ENCODE measurements around the gene CCNB1IP1. TPM values are rescaled to one million over a fixed set of nuclear protein-coding genes. Genes with fewer than 3 reads are reported as not detected.

Gene CCNB1IP1
- 10 to 100 TPM; 28.5 to 31.6 TPM for polyA plus RNA-seq

GRCh38 chr14:20332788-20333493, at the start of gene CCNB1IP1:
Gene CCNB1IP1, minus strand, starts transcription at chr14:20333279. Its CDS starts 16,756 bp downstream, at chr14:20316523.
- Histone ChIP-seq H3K4me3 (ENCODE audit: low read depth in 1 of 2, low read length in 2 of 2) (peak within 1 kb of the TSS; percentile 63 to 77), H3K4me1 (ENCODE audit: control insufficient read depth in 2 of 2, insufficient read depth in 2 of 2, low read length in 1 of 2) (no peaks in the 10 kb centered on the region), H3K27me3 (ENCODE audit: control insufficient read depth in 1 of 2, insufficient read depth in 2 of 2, low read length in 2 of 2) (no peaks in the 10 kb centered on the region), H3K9me3 (ENCODE audit: control insufficient read depth in 2 of 2, insufficient read depth in 1 of 2, low read depth in 1 of 2, low read length in 1 of 2) (no peaks in the 10 kb centered on the region), H3K36me3 (ENCODE audit: control insufficient read depth in 2 of 2, insufficient read depth in 2 of 2, low read length in 1 of 2) (no peaks in the 10 kb centered on the region), H3K27ac (ENCODE audit: low read depth in 2 of 2, low read length in 1 of 2) (peak within 1 kb of the TSS; percentile 82 to 95)
- 0% methylated on average over 19 of the region's 19 CpGs for WGBS, 2 donors

- no peaks in the 10 kb centered on the region for H3K9me3 ChIP-seq (ENCODE audit: control insufficient read depth in 2 of 2, insufficient read depth in 1 of 2, low read depth in 1 of 2, low read length in 1 of 2)
- H3K36me3 ChIP-seq (ENCODE audit: control insufficient read depth in 2 of 2, insufficient read depth in 2 of 2, low read length in 1 of 2), result peaks cover 48 to 76% of the 10 kb centered on the region in 2 donors
- H3K4me3 ChIP-seq (ENCODE audit: low read depth in 1 of 2, low read length in 2 of 2), result no peak overlapping the region
- no peaks in the 10 kb centered on the region for H3K27me3 ChIP-seq (ENCODE audit: control insufficient read depth in 1 of 2, insufficient read depth in 2 of 2, low read length in 2 of 2)
- H3K4me1 ChIP-seq (ENCODE audit: control insufficient read depth in 2 of 2, insufficient read depth in 2 of 2, low read length in 1 of 2), result no peaks in the 10 kb centered on the region
- 92 to 93% methylated on average over 12 of the region's 12 CpGs for WGBS, 2 donors
- no peak overlapping the region for H3K27ac ChIP-seq (ENCODE audit: low read depth in 2 of 2, low read length in 1 of 2)
Observed at GRCh38 chr14:20382526-20382925, 49.4 kb upstream of the CCNB1IP1 start.

- 83 to 87% methylated on average over 7 of the region's 7 CpGs for WGBS, 2 donors
- Histone ChIP-seq H3K9me3 (ENCODE audit: control insufficient read depth in 2 of 2, insufficient read depth in 1 of 2, low read depth in 1 of 2, low read length in 1 of 2) (no peaks in the 10 kb centered on the region), H3K4me1 (ENCODE audit: control insufficient read depth in 2 of 2, insufficient read depth in 2 of 2, low read length in 1 of 2) (no peaks in the 10 kb centered on the region), H3K27me3 (ENCODE audit: control insufficient read depth in 1 of 2, insufficient read depth in 2 of 2, low read length in 2 of 2) (no peaks in the 10 kb centered on the region), H3K27ac (ENCODE audit: low read depth in 2 of 2, low read length in 1 of 2) (no peak overlapping the region), H3K36me3 (ENCODE audit: control insufficient read depth in 2 of 2, insufficient read depth in 2 of 2, low read length in 1 of 2) (peaks cover 47 to 78% of the 10 kb centered on the region in 2 donors), H3K4me3 (ENCODE audit: low read depth in 1 of 2, low read length in 2 of 2) (no peak overlapping the region)
Observed at GRCh38 chr14:20381341-20381740, 48.3 kb upstream of the CCNB1IP1 start.

- WGBS, 2 donors, result 90 to 91% methylated on average over 6 of the region's 6 CpGs
- Histone ChIP-seq H3K4me1 (ENCODE audit: control insufficient read depth in 2 of 2, insufficient read depth in 2 of 2, low read length in 1 of 2) (no peaks in the 10 kb centered on the region), H3K27me3 (ENCODE audit: control insufficient read depth in 1 of 2, insufficient read depth in 2 of 2, low read length in 2 of 2) (no peaks in the 10 kb centered on the region)
Observed at GRCh38 chr14:20380681-20381080, 47.6 kb upstream of the CCNB1IP1 start.

GRCh38 chr14:20379743-20380142, 46.7 kb upstream of the CCNB1IP1 start:
- H3K36me3 ChIP-seq (ENCODE audit: control insufficient read depth in 2 of 2, insufficient read depth in 2 of 2, low read length in 1 of 2), result peaks cover 43 to 83% of the 10 kb centered on the region in 2 donors
- H3K27me3 ChIP-seq (ENCODE audit: control insufficient read depth in 1 of 2, insufficient read depth in 2 of 2, low read length in 2 of 2), result no peaks in the 10 kb centered on the region
- no peaks in the 10 kb centered on the region for H3K9me3 ChIP-seq (ENCODE audit: control insufficient read depth in 2 of 2, insufficient read depth in 1 of 2, low read depth in 1 of 2, low read length in 1 of 2)
- WGBS, 2 donors, result 42 to 53% methylated on average over 1 of the region's 1 CpG
- no peak overlapping the region for H3K27ac ChIP-seq (ENCODE audit: low read depth in 2 of 2, low read length in 1 of 2)
- no peak overlapping the region for H3K4me3 ChIP-seq (ENCODE audit: low read depth in 1 of 2, low read length in 2 of 2)
- H3K4me1 ChIP-seq (ENCODE audit: control insufficient read depth in 2 of 2, insufficient read depth in 2 of 2, low read length in 1 of 2), result no peaks in the 10 kb centered on the region

More at GRCh38 chr14:20380681-20381080, 47.6 kb upstream of the CCNB1IP1 start:
- no peak overlapping the region for H3K4me3 ChIP-seq (ENCODE audit: low read depth in 1 of 2, low read length in 2 of 2)
- no peak overlapping the region for H3K27ac ChIP-seq (ENCODE audit: low read depth in 2 of 2, low read length in 1 of 2)
- H3K36me3 ChIP-seq (ENCODE audit: control insufficient read depth in 2 of 2, insufficient read depth in 2 of 2, low read length in 1 of 2), result peaks cover 46 to 84% of the 10 kb centered on the region in 2 donors
- H3K9me3 ChIP-seq (ENCODE audit: control insufficient read depth in 2 of 2, insufficient read depth in 1 of 2, low read depth in 1 of 2, low read length in 1 of 2), result no peaks in the 10 kb centered on the region

- Histone ChIP-seq H3K27me3 (ENCODE audit: control insufficient read depth in 1 of 2, insufficient read depth in 2 of 2, low read length in 2 of 2) (no peaks in the 10 kb centered on the region), H3K4me3 (ENCODE audit: low read depth in 1 of 2, low read length in 2 of 2) (no peak overlapping the region), H3K4me1 (ENCODE audit: control insufficient read depth in 2 of 2, insufficient read depth in 2 of 2, low read length in 1 of 2) (no peaks in the 10 kb centered on the region), H3K27ac (ENCODE audit: low read depth in 2 of 2, low read length in 1 of 2) (no peak overlapping the region), H3K36me3 (ENCODE audit: control insufficient read depth in 2 of 2, insufficient read depth in 2 of 2, low read length in 1 of 2) (peaks cover 41 to 77% of the 10 kb centered on the region in 2 donors), H3K9me3 (ENCODE audit: control insufficient read depth in 2 of 2, insufficient read depth in 1 of 2, low read depth in 1 of 2, low read length in 1 of 2) (no peaks in the 10 kb centered on the region)
- WGBS, 2 donors, result 97 to 100% methylated on average over 2 of the region's 2 CpGs
Observed at GRCh38 chr14:20377171-20377570, 44.1 kb upstream of the CCNB1IP1 start.

GRCh38 chr14:20376071-20376588, 43.1 kb upstream of the CCNB1IP1 start:
- Histone ChIP-seq H3K27ac (ENCODE audit: low read depth in 2 of 2, low read length in 1 of 2) (no peak overlapping the region), H3K9me3 (ENCODE audit: control insufficient read depth in 2 of 2, insufficient read depth in 1 of 2, low read depth in 1 of 2, low read length in 1 of 2) (no peaks in the 10 kb centered on the region), H3K4me1 (ENCODE audit: control insufficient read depth in 2 of 2, insufficient read depth in 2 of 2, low read length in 1 of 2) (no peaks in the 10 kb centered on the region), H3K36me3 (ENCODE audit: control insufficient read depth in 2 of 2, insufficient read depth in 2 of 2, low read length in 1 of 2) (peaks cover 35 to 73% of the 10 kb centered on the region in 2 donors), H3K27me3 (ENCODE audit: control insufficient read depth in 1 of 2, insufficient read depth in 2 of 2, low read length in 2 of 2) (no peaks in the 10 kb centered on the region), H3K4me3 (ENCODE audit: low read depth in 1 of 2, low read length in 2 of 2) (no peak overlapping the region)
- WGBS, 2 donors, result 82 to 92% methylated on average over 12 of the region's 12 CpGs

- Histone ChIP-seq H3K36me3 (ENCODE audit: control insufficient read depth in 2 of 2, insufficient read depth in 2 of 2, low read length in 1 of 2) (peaks cover 32 to 71% of the 10 kb centered on the region in 2 donors), H3K27me3 (ENCODE audit: control insufficient read depth in 1 of 2, insufficient read depth in 2 of 2, low read length in 2 of 2) (no peaks in the 10 kb centered on the region), H3K4me3 (ENCODE audit: low read depth in 1 of 2, low read length in 2 of 2) (no peak overlapping the region), H3K27ac (ENCODE audit: low read depth in 2 of 2, low read length in 1 of 2) (no peak overlapping the region), H3K9me3 (ENCODE audit: control insufficient read depth in 2 of 2, insufficient read depth in 1 of 2, low read depth in 1 of 2, low read length in 1 of 2) (no peaks in the 10 kb centered on the region), H3K4me1 (ENCODE audit: control insufficient read depth in 2 of 2, insufficient read depth in 2 of 2, low read length in 1 of 2) (no peaks in the 10 kb centered on the region)
- 75 to 79% methylated on average over 3 of the region's 3 CpGs for WGBS, 2 donors
Observed at GRCh38 chr14:20375471-20375870, 42.4 kb upstream of the CCNB1IP1 start.

GRCh38 chr14:20372796-20373195, 39.7 kb upstream of the CCNB1IP1 start:
- H3K27me3 ChIP-seq (ENCODE audit: control insufficient read depth in 1 of 2, insufficient read depth in 2 of 2, low read length in 2 of 2), result no peaks in the 10 kb centered on the region
- WGBS, 2 donors, result 84 to 93% methylated on average over 5 of the region's 5 CpGs
- H3K4me1 ChIP-seq (ENCODE audit: control insufficient read depth in 2 of 2, insufficient read depth in 2 of 2, low read length in 1 of 2), result no peaks in the 10 kb centered on the region
- H3K9me3 ChIP-seq (ENCODE audit: control insufficient read depth in 2 of 2, insufficient read depth in 1 of 2, low read depth in 1 of 2, low read length in 1 of 2), result no peaks in the 10 kb centered on the region
- H3K4me3 ChIP-seq (ENCODE audit: low read depth in 1 of 2, low read length in 2 of 2), result no peak overlapping the region
- no peak overlapping the region for H3K27ac ChIP-seq (ENCODE audit: low read depth in 2 of 2, low read length in 1 of 2)
- peaks cover 25 to 54% of the 10 kb centered on the region in 2 donors for H3K36me3 ChIP-seq (ENCODE audit: control insufficient read depth in 2 of 2, insufficient read depth in 2 of 2, low read length in 1 of 2)

GRCh38 chr14:20365928-20366327, 32.8 kb upstream of the CCNB1IP1 start:
- Histone ChIP-seq H3K9me3 (ENCODE audit: control insufficient read depth in 2 of 2, insufficient read depth in 1 of 2, low read depth in 1 of 2, low read length in 1 of 2) (no peaks in the 10 kb centered on the region), H3K4me3 (ENCODE audit: low read depth in 1 of 2, low read length in 2 of 2) (no peak overlapping the region), H3K27me3 (ENCODE audit: control insufficient read depth in 1 of 2, insufficient read depth in 2 of 2, low read length in 2 of 2) (no peaks in the 10 kb centered on the region), H3K36me3 (ENCODE audit: control insufficient read depth in 2 of 2, insufficient read depth in 2 of 2, low read length in 1 of 2) (peaks cover 6 to 15% of the 10 kb centered on the region in 2 donors), H3K4me1 (ENCODE audit: control insufficient read depth in 2 of 2, insufficient read depth in 2 of 2, low read length in 1 of 2) (no peaks in the 10 kb centered on the region), H3K27ac (ENCODE audit: low read depth in 2 of 2, low read length in 1 of 2) (no peak overlapping the region)
